Astrocyte of the spinal cord (primary cell): ENCODE measurements around the gene TRIM66.

Experiments used
- DNase-seq: peaks from one replicate; pipeline ENCODE4 v3.0.0; 2011; ENCODE audit warnings: low read depth, low spot score
- H3K4me3 ChIP-seq: 2 replicates; pipeline ENCODE4 v1.5.1; 2011; ENCODE audit warnings: low read depth, mild to moderate bottlenecking, low read length, moderate library complexity
- CTCF ChIP-seq: IDR thresholded peaks from 2 replicates; pipeline ENCODE4 v1.5.1; 2012; ENCODE audit warnings: low read depth, mild to moderate bottlenecking, low read length, inconsistent platforms
- in situ Hi-C: cut with HindIII; loops from 2 replicates; pipeline ENCODE4 v1.10.0; 2017; ENCODE audit warnings: low sequenced_read_pairs

The TRIM66 gene

GRCh38 chr11:8586184-8586583, 96.3 kb downstream of the TRIM66 start:
- H3K4me3 ChIP-seq = no peak overlapping the region
- no peak for DNase-seq
- TF ChIP-seq CTCF = no peak
- in situ Hi-C loops = no loop called here

GRCh38 chr11:8584511-8584910, 98.0 kb downstream of the TRIM66 start:
- TF ChIP-seq CTCF = no peak
- no peak overlapping the region for H3K4me3 ChIP-seq
- no peak for DNase-seq
- in situ Hi-C loops = no loop called here

GRCh38 chr11:8584082-8584481, 98.4 kb downstream of the TRIM66 start:
- DNase-seq = no peak
- no peak for TF ChIP-seq CTCF
- in situ Hi-C loops = no loop called here
- H3K4me3 ChIP-seq = no peak overlapping the region

- DNase-seq = no peak
- TF ChIP-seq CTCF = no peak
- in situ Hi-C loops = no loop called here
- no peak overlapping the region for H3K4me3 ChIP-seq
Measured at GRCh38 chr11:8581300-8581699, 101.2 kb downstream of the TRIM66 start.

GRCh38 chr11:8577791-8578581, 104.5 kb downstream of the TRIM66 start:
- no peak for DNase-seq
- no peak for TF ChIP-seq CTCF
- no peak overlapping the region for H3K4me3 ChIP-seq
- in situ Hi-C loops = no loop called here

- in situ Hi-C loops = no loop called here
- H3K4me3 ChIP-seq = no peak overlapping the region
- no peak for TF ChIP-seq CTCF
- no peak for DNase-seq
Measured at GRCh38 chr11:8574798-8575197, 107.7 kb downstream of the TRIM66 start.
